ENCODE results near the gene SEC22B.
"Not testable (repeated sequence)": the region's sequence is repeated elsewhere in the genome, so short reads cannot be mapped to it uniquely, and the experiment has no call there.

SEC22B gene

GRCh38 chr1:120144626-120145025 lies 31.7 kb downstream of the SEC22B start:
- not testable (repeated sequence) for DNase-seq

GRCh38 chr1:120144169-120144568 lies 32.2 kb downstream of the SEC22B start:
- DNase-seq = not testable (repeated sequence)

- not testable (repeated sequence) for DNase-seq
Observed at GRCh38 chr1:120143334-120143733, 33.0 kb downstream of the SEC22B start.

GRCh38 chr1:120142512-120143263 lies 33.6 kb downstream of the SEC22B start:
- peak; percentile 67 for DNase-seq

GRCh38 chr1:120141865-120142264 lies 34.5 kb downstream of the SEC22B start:
- DNase-seq = not testable (repeated sequence)

GRCh38 chr1:120140656-120141265 lies 35.6 kb downstream of the SEC22B start:
- not testable (repeated sequence) for DNase-seq

- not testable (repeated sequence) for DNase-seq
Observed at GRCh38 chr1:120136086-120136485, 40.2 kb downstream of the SEC22B start.

GRCh38 chr1:120133928-120134325 lies 42.4 kb downstream of the SEC22B start:
- DNase-seq = not testable (repeated sequence)

GRCh38 chr1:120133228-120133927 lies 42.9 kb downstream of the SEC22B start:
- no peak for DNase-seq

GRCh38 chr1:120132406-120132763 lies 43.9 kb downstream of the SEC22B start:
- DNase-seq = not testable (repeated sequence)

GRCh38 chr1:120131611-120132405 lies 44.5 kb downstream of the SEC22B start:
- not testable (repeated sequence) for DNase-seq

- DNase-seq = not testable (repeated sequence)
Observed at GRCh38 chr1:120127921-120128320, 48.4 kb downstream of the SEC22B start.

- not testable (repeated sequence) for DNase-seq
Observed at GRCh38 chr1:120126216-120126615, 50.1 kb downstream of the SEC22B start.

GRCh38 chr1:120124628-120125027 lies 51.7 kb downstream of the SEC22B start:
- not testable (repeated sequence) for DNase-seq

- not testable (repeated sequence) for DNase-seq
Observed at GRCh38 chr1:120123813-120124510, 52.4 kb downstream of the SEC22B start.

GRCh38 chr1:120122262-120122893 lies 53.9 kb downstream of the SEC22B start:
- not testable (repeated sequence) for DNase-seq

- not testable (repeated sequence) for DNase-seq
Observed at GRCh38 chr1:120121830-120122229, 54.5 kb downstream of the SEC22B start.

GRCh38 chr1:120120525-120120924 lies 55.8 kb downstream of the SEC22B start:
- DNase-seq = not testable (repeated sequence)

GRCh38 chr1:120117371-120118177 lies 58.7 kb downstream of the SEC22B start:
- DNase-seq = not testable (repeated sequence)

GRCh38 chr1:120116094-120116493 lies 60.2 kb downstream of the SEC22B start:
- DNase-seq = not testable (repeated sequence)

- DNase-seq = not testable (repeated sequence)
Observed at GRCh38 chr1:120113134-120113533, 63.2 kb downstream of the SEC22B start.

Measured in activated naive CD4-positive, alpha-beta T cell treated with Interleukin-2 at 50 U/mL for 16 hours (primary cell).